Astrocyte of the spinal cord (primary cell): ENCODE measurements around the gene NPEPL1.

Experiments
- DNase-seq: peaks from one replicate; pipeline ENCODE4 v3.0.0; 2011; ENCODE audit warnings: low read depth, low spot score
- H3K4me3 ChIP-seq: 2 replicates; pipeline ENCODE4 v1.5.1; 2011; ENCODE audit warnings: low read depth, mild to moderate bottlenecking, low read length, moderate library complexity
- in situ Hi-C: cut with HindIII; loops from 2 replicates; pipeline ENCODE4 v1.10.0; 2017; ENCODE audit warnings: low sequenced_read_pairs
- TF ChIP-seq, protein P1 (sequence below): IDR thresholded peaks from 2 replicates; pipeline ENCODE4 v1.5.1; 2012; ENCODE audit warnings: low read depth, mild to moderate bottlenecking, low read length, inconsistent platforms

Gene NPEPL1

DNA sequence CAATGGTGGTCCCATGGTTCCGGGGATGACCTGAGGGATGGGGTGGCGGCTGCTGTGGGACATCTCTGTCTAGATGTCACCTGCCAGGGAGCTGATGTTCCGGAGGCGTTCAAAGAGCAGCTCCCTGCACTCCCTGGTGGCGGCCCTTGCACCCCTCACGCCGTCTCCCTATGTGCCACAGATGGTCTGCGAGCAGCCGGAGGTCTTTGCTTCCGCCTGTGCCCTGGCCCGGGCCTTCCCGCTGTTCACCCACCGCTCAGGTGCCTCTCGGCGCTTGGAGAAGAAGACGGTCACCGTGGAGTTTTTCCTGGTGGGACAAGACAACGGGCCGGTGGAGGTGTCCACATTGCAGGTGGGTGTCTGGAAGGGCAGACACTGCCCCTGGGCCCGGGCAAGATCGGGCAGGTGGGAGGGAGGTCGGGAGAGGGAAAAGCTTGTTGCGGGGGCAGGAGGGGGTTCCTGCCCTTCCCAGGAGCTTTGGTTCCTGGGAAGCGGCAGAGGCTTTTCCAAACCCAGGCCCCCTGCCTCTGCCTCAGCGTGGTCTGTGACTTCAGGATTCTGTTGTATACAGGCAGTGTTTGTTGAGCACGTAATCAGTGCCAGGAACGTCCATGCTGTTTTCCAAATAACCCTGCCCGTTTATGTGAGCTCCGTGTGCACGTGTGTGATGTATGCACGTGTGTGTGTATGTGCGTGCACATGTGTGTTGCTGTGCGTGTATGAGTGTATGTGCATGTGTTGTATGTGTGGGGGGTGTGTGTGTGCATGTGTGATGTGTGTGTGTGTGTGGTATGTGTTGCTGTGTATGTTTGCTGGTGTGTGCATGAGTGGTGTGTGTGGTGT is 1.9 kb downstream of the NPEPL1 start:
- no peak for DNase-seq
- TF ChIP-seq, protein P1, sequence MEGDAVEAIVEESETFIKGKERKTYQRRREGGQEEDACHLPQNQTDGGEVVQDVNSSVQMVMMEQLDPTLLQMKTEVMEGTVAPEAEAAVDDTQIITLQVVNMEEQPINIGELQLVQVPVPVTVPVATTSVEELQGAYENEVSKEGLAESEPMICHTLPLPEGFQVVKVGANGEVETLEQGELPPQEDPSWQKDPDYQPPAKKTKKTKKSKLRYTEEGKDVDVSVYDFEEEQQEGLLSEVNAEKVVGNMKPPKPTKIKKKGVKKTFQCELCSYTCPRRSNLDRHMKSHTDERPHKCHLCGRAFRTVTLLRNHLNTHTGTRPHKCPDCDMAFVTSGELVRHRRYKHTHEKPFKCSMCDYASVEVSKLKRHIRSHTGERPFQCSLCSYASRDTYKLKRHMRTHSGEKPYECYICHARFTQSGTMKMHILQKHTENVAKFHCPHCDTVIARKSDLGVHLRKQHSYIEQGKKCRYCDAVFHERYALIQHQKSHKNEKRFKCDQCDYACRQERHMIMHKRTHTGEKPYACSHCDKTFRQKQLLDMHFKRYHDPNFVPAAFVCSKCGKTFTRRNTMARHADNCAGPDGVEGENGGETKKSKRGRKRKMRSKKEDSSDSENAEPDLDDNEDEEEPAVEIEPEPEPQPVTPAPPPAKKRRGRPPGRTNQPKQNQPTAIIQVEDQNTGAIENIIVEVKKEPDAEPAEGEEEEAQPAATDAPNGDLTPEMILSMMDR: no peak
- in situ Hi-C loops: no loop called here
- H3K4me3 ChIP-seq: no peak overlapping the region

DNA sequence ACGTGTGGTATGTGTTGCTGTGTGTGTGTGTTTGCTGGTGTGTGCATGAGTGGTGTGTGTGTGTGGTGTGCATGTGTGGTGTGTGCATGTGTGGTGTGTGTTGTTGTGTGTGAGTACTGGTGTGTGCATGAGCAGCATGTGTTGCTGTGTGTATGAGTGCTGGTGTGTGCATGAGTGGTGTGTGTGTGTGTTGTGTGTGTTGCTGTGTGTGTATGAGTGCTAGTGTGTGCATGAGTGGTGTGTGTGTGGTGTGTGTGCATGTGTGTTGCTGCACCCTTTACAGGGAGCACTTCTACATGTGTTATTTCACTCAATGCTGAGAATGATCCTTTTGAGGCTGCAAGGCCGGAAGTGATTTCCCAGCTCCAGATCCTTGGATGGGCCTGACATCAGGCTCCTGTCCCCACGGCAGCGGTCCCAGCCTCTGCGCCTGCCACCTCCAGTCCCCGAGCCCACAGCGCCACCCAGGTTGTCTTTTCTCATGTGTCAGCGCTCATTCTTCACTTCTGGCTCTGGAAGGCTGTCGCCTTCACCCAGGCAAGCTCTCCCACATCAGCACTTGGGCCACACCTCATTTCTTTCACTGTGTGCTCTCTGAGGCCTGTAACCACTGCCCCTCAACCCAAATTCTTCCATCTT is 2.6 kb downstream of the NPEPL1 start:
- no peak overlapping the region for H3K4me3 ChIP-seq
- DNase-seq: no peak
- in situ Hi-C loops: no loop called here
- TF ChIP-seq, protein P1: no peak

DNA sequence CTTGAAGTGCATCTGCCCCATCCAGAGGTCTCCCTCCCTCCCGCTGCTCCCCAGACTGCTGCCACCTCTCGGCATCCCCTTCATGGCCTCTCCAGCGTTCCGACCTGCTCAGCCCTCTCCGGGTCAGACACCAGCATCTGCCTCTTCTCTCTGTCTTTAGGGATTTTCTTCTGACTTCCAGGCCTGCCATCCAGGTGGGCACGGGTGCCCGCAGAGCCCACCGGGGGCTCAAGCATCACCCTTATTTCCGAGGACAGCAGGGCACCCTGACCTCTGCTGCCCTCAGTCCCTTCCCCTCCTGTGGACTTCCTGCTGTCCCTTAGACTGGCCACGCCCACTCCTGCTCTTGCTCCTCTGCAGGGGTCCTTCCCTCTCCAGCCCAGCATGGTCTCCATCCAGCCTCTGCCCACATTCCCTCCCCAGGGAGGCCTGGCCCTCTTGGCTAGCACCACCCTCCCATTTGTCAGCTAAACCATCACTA is 3.3 kb downstream of the NPEPL1 start:
- TF ChIP-seq, protein P1: no peak
- in situ Hi-C loops: no loop called here
- DNase-seq: no peak
- no peak overlapping the region for H3K4me3 ChIP-seq

DNA sequence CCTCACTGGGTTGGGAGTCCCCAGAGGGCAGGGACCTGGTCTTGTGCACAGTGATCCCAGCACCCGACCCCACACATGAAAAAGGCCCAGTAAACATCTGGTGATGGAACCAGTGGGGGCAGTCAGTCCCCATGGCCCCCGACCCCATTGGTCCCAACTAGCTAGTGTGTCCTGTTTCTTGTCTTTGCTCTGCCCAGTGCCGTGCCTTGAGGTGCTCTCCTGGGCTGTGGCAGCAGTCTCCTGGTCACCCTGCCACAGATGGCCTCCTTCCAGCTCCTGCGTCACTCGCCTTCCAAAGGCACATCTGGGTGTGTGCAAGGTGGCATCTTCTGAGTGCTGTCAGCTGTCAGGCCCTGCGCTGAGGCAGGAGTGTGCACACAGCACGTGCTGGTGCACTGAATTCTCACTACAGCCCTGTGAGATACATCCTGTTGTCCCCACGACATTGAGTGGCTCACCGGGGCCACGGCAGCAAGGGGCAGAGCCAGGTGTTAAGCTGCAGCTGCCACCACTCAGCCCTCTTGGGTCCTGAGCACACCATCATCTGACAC is 3.9 kb downstream of the NPEPL1 start:
- no peak for DNase-seq
- in situ Hi-C loops: no loop called here
- H3K4me3 ChIP-seq: no peak overlapping the region
- TF ChIP-seq, protein P1: no peak

DNA sequence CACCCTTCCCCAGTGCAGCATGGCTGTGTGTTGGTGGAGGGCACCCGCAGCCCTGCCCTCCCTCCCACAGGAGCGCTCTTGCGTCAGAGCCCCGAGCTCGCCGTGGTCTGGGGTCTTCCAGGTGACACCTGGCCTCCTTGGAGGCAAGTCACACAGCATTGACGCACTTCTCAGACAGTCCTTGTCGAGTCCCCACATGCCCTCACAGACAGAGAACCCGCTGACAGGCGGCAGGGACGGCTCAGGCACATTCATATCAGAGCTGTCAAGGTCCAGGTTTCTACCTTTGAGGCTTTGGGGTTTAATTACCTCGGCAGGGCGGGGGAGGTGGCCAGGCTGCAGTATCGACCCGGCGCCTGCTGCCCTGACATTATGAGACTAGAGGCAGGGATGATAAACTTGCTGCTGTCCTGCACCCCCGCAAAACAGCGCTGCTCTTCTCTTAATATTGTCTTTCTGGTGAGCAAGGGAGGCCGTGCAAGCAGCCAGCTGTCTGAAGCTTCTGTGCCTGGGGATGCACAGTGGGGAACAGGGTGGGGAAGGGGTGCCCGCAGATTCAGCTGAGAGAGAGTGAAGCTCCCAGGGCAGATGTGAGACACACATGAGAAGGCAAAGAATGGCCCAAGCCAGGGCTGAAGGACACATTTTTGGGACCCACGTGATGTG is 4.7 kb downstream of the NPEPL1 start:
- in situ Hi-C loops: no loop called here
- no peak overlapping the region for H3K4me3 ChIP-seq
- DNase-seq: no peak
- TF ChIP-seq, protein P1: no peak
